B cell (primary cell): Measurements from ENCODE around the gene HCN2. TPM values are rescaled to one million over a fixed set of nuclear protein-coding genes. Genes with fewer than 3 reads are reported as not detected.

Source experiments
- polyA plus RNA-seq: library from polyadenylated mRNA; depleted of rRNA; stranded (reverse); fragments of >200 nt; gene quantifications from 2 replicates; pipeline ENCODE4 v1.2.3, GENCODE V29; 2012
- total RNA-seq, 2 donors: library from RNA; stranded (reverse); fragments of 120-200 nt in 1 of 2; gene quantifications; 1 replicate in 1 of 2; 2 replicates in 1 of 2; pipeline versions ENCODE4 v1.2.3 to v1.2.4, GENCODE V29; 2013 to 2022

Gene HCN2
- total and polyA plus RNA-seq, 2 donors (not counting 1 experiment from before 2014, with no cell fraction given), result 0.27 to 0.57 TPM

Other genes starting within 250 kb of the HCN2 start
- gene MIER2, start 245.1 kb upstream of the HCN2 start, total RNA-seq, result 14.0 and 19.7 TPM in 2 replicates
- 10.5 and 16.9 TPM in 2 replicates for gene MIER2, start 245.1 kb upstream of the HCN2 start, polyA plus RNA-seq
- not detected in 2 replicates for gene C2CD4C, start 180.7 kb upstream of the HCN2 start, total RNA-seq
- not detected in 2 replicates for gene C2CD4C, start 180.7 kb upstream of the HCN2 start, polyA plus RNA-seq
- gene SHC2, start 128.8 kb upstream of the HCN2 start, total RNA-seq, result 0.19 TPM in 1 of 2 replicates, not detected in the other
- gene SHC2, start 128.8 kb upstream of the HCN2 start, polyA plus RNA-seq, result 0.19 and 0.59 TPM in 2 replicates
- 1.9 and 2.5 TPM in 2 replicates for gene MADCAM1, start 93.4 kb upstream of the HCN2 start, total RNA-seq
- gene MADCAM1, start 93.4 kb upstream of the HCN2 start, polyA plus RNA-seq, result 0.56 and 0.70 TPM in 2 replicates
- 29.8 and 33.8 TPM in 2 replicates for gene TPGS1, start 82.4 kb upstream of the HCN2 start, total RNA-seq
- gene TPGS1, start 82.4 kb upstream of the HCN2 start, polyA plus RNA-seq, result 6.1 and 8.1 TPM in 2 replicates
- gene CDC34, start 58.1 kb upstream of the HCN2 start, total RNA-seq, result 28.4 and 31.1 TPM in 2 replicates
- 25.7 and 26.9 TPM in 2 replicates for gene CDC34, start 58.1 kb upstream of the HCN2 start, polyA plus RNA-seq
- gene GZMM, start 45.8 kb upstream of the HCN2 start, total RNA-seq, result 0.34 TPM in 1 of 2 replicates, not detected in the other
- gene GZMM, start 45.8 kb upstream of the HCN2 start, polyA plus RNA-seq, result 2.1 and 3.2 TPM in 2 replicates
- gene BSG, start 17.3 kb upstream of the HCN2 start, total RNA-seq, result 131 and 144 TPM in 2 replicates
- gene BSG, start 17.3 kb upstream of the HCN2 start, polyA plus RNA-seq, result 79.6 and 82.1 TPM in 2 replicates
- gene POLRMT, start 43.7 kb downstream of the HCN2 start, total RNA-seq, result 73.2 and 77.8 TPM in 2 replicates
- gene POLRMT, start 43.7 kb downstream of the HCN2 start, polyA plus RNA-seq, result 98.0 and 106 TPM in 2 replicates
- 2.9 and 3.4 TPM in 2 replicates for gene FGF22, start 50.0 kb downstream of the HCN2 start, total RNA-seq
- gene FGF22, start 50.0 kb downstream of the HCN2 start, polyA plus RNA-seq, result 0.34 and 0.37 TPM in 2 replicates
- gene RNF126, start 73.3 kb downstream of the HCN2 start, total RNA-seq, result 74.3 and 88.8 TPM in 2 replicates
- gene RNF126, start 73.3 kb downstream of the HCN2 start, polyA plus RNA-seq, result 99.6 and 118 TPM in 2 replicates
- 5.6 and 5.8 TPM in 2 replicates for gene FSTL3, start 86.5 kb downstream of the HCN2 start, total RNA-seq
- gene FSTL3, start 86.5 kb downstream of the HCN2 start, polyA plus RNA-seq, result 2.6 and 5.8 TPM in 2 replicates
- not detected in 2 replicates for gene PRSS57, start 105.6 kb downstream of the HCN2 start, total RNA-seq
- not detected in 2 replicates for gene PRSS57, start 105.6 kb downstream of the HCN2 start, polyA plus RNA-seq
- gene PALM, start 119.1 kb downstream of the HCN2 start, total RNA-seq, result not detected in 2 replicates
- gene PALM, start 119.1 kb downstream of the HCN2 start, polyA plus RNA-seq, result 0.15 and 0.53 TPM in 2 replicates
- not detected in 2 replicates for gene MISP, start 161.2 kb downstream of the HCN2 start, total RNA-seq
- not detected in 2 replicates for gene MISP, start 161.2 kb downstream of the HCN2 start, polyA plus RNA-seq
- gene PTBP1, start 207.6 kb downstream of the HCN2 start, total RNA-seq, result 304 and 309 TPM in 2 replicates
- gene PTBP1, start 207.6 kb downstream of the HCN2 start, polyA plus RNA-seq, result 137 and 154 TPM in 2 replicates
- gene PLPPR3, start 232.1 kb downstream of the HCN2 start, total RNA-seq, result not detected in 2 replicates
- not detected in 2 replicates for gene PLPPR3, start 232.1 kb downstream of the HCN2 start, polyA plus RNA-seq
- 0.44 and 0.70 TPM in 2 replicates for gene AZU1, start 238.0 kb downstream of the HCN2 start, total RNA-seq
- 0.13 and 0.59 TPM in 2 replicates for gene AZU1, start 238.0 kb downstream of the HCN2 start, polyA plus RNA-seq